H9 (cell line): ENCODE data around the gene ORC2. TPM values are rescaled to one million over a fixed set of nuclear protein-coding genes. Genes with fewer than 3 reads are reported as not detected.

ENCODE experiments used
- DNase-seq: peaks from one replicate; pipeline ENCODE4 v3.0.0-alpha.2; 2017
- H2AFZ ChIP-seq: one replicate; pipeline ENCODE4 v1.6.1; 2013; ENCODE audit warnings: mild to moderate bottlenecking, low read length, control low read depth, moderate library complexity
- H2AK5ac ChIP-seq: 2 replicates; pipeline ENCODE4 v1.6.1; 2013; ENCODE audit warnings: low read length, control low read depth, mixed read lengths; ENCODE audit not compliant: insufficient read length
- H2BK120ac ChIP-seq: one replicate; pipeline ENCODE4 v1.6.1; 2013; ENCODE audit warnings: low read depth, mild to moderate bottlenecking, low read length, control low read depth, inconsistent platforms; ENCODE audit not compliant: poor library complexity, severe bottlenecking
- H2BK12ac ChIP-seq: 2 replicates; pipeline ENCODE4 v1.6.1; 2013; ENCODE audit warnings: low read length, control low read depth, mixed read lengths, low read depth; ENCODE audit not compliant: insufficient read length
- H2BK15ac ChIP-seq: 2 replicates; pipeline ENCODE4 v1.6.1; 2013; ENCODE audit warnings: low read depth, low read length, control low read depth
- H2BK20ac ChIP-seq: one replicate; pipeline ENCODE4 v1.6.1; 2013; ENCODE audit warnings: low read depth, mild to moderate bottlenecking, low read length, control low read depth, inconsistent platforms; ENCODE audit not compliant: poor library complexity, severe bottlenecking
- H2BK5ac ChIP-seq: 2 replicates; pipeline ENCODE4 v1.6.1; 2013; ENCODE audit warnings: low read length, control low read depth, mixed read lengths; ENCODE audit not compliant: insufficient read length
- H3K14ac ChIP-seq: 2 replicates; pipeline ENCODE4 v1.6.1; 2013; ENCODE audit warnings: low read length, control low read depth; ENCODE audit not compliant: insufficient read depth
- H3K18ac ChIP-seq: 2 replicates; pipeline ENCODE4 v1.6.1; 2013; ENCODE audit warnings: low read depth, mild to moderate bottlenecking, mixed read lengths, low read length, control low read depth; ENCODE audit not compliant: insufficient read length
- H3K23ac ChIP-seq: 2 replicates; pipeline ENCODE4 v1.6.1; 2013; ENCODE audit warnings: low read length, control low read depth, mixed read lengths, low read depth; ENCODE audit not compliant: insufficient read length
- H3K23me2 ChIP-seq: 2 replicates; pipeline ENCODE4 v1.6.1; 2013; ENCODE audit warnings: low read depth, mild to moderate bottlenecking, mixed read lengths, low read length, control low read depth; ENCODE audit not compliant: insufficient read length, poor library complexity, severe bottlenecking
- H3K27ac ChIP-seq: 2 replicates; pipeline ENCODE4 v1.5.1; 2013; ENCODE audit warnings: low read length, control low read depth, mixed read lengths, low read depth; ENCODE audit not compliant: insufficient read length
- H3K27me3 ChIP-seq: 2 replicates; pipeline ENCODE4 v1.6.1; 2013; ENCODE audit warnings: low read length, control low read depth, inconsistent platforms; ENCODE audit not compliant: insufficient read depth
- H3K4ac ChIP-seq: 2 replicates; pipeline ENCODE4 v1.6.1; 2013; ENCODE audit warnings: low read depth, mild to moderate bottlenecking, control low read depth, inconsistent platforms, low read length, moderate library complexity
- H3K4me1 ChIP-seq: 2 replicates; pipeline ENCODE4 v1.6.1; 2013; ENCODE audit warnings: low read length, control low read depth, inconsistent platforms; ENCODE audit not compliant: insufficient read depth
- H3K4me2 ChIP-seq: 2 replicates; pipeline ENCODE4 v1.6.1; 2013; ENCODE audit warnings: low read length, control low read depth, mixed read lengths; ENCODE audit not compliant: insufficient read length, insufficient read depth
- H3K56ac ChIP-seq: 2 replicates; pipeline ENCODE4 v1.6.1; 2013; ENCODE audit warnings: low read depth, mild to moderate bottlenecking, mixed read lengths, low read length, control low read depth; ENCODE audit not compliant: insufficient read length
- H3K79me1 ChIP-seq: 2 replicates; pipeline ENCODE4 v1.6.1; 2013; ENCODE audit warnings: low read depth, mild to moderate bottlenecking, moderate library complexity, low read length, control low read depth, inconsistent platforms; ENCODE audit not compliant: insufficient read depth, poor library complexity, severe bottlenecking
- H3K79me2 ChIP-seq: 2 replicates; pipeline ENCODE4 v1.6.1; 2013; ENCODE audit warnings: low read length, control low read depth, inconsistent platforms; ENCODE audit not compliant: insufficient read depth
- H3K9ac ChIP-seq: 2 replicates; pipeline ENCODE4 v1.6.1; 2013; ENCODE audit warnings: low read length, control low read depth, mixed read lengths; ENCODE audit not compliant: insufficient read length; ENCODE audit errors: extremely low read depth
- H3K9me3 ChIP-seq: one replicate; pipeline ENCODE4 v1.6.1; 2013; ENCODE audit warnings: low read depth, low read length, inconsistent platforms; ENCODE audit not compliant: control insufficient read depth
- H3T11ph ChIP-seq: one replicate; pipeline ENCODE4 v1.6.1; 2013; ENCODE audit warnings: mild to moderate bottlenecking, low read length, control low read depth, inconsistent platforms
- H4K20me1 ChIP-seq: one replicate; pipeline ENCODE4 v1.6.1; 2013; ENCODE audit not compliant: control insufficient read depth, insufficient read length, insufficient read depth
- H4K5ac ChIP-seq: 2 replicates; pipeline ENCODE4 v1.6.1; 2013; ENCODE audit warnings: low read depth, mild to moderate bottlenecking, mixed read lengths, low read length, control low read depth; ENCODE audit not compliant: insufficient read length
- H4K8ac ChIP-seq: replicated peaks from 2 replicates; pipeline ENCODE4 v1.6.1; 2013; ENCODE audit warnings: low read length, control low read depth, mixed read lengths, low read depth; ENCODE audit not compliant: insufficient read length
- H4K91ac ChIP-seq: 2 replicates; pipeline ENCODE4 v1.6.1; 2013; ENCODE audit warnings: low read depth, mild to moderate bottlenecking, moderate library complexity, mixed read lengths, low read length, control low read depth; ENCODE audit not compliant: insufficient read length
- H3K27ac Mint-ChIP-seq, 3 experiments: 2 replicates in 2 of 3; 3 replicates in 1 of 3; pipeline ENCODE4 v1.8.0; 2020 to 2021; ENCODE audit warnings: mixed read lengths in 3 of 3, mild to moderate bottlenecking in 1 of 3, moderate library complexity in 1 of 3
- H3K27me3 Mint-ChIP-seq: 2 replicates; pipeline ENCODE4 v1.8.0; 2021; ENCODE audit warnings: low read depth, mild to moderate bottlenecking, moderate library complexity, mixed read lengths
- H3K36me3 Mint-ChIP-seq, 3 experiments: 2 replicates in 2 of 3; 3 replicates in 1 of 3; pipeline ENCODE4 v1.8.0; 2020 to 2021; ENCODE audit warnings: low read depth in 3 of 3, mixed read lengths in 3 of 3; ENCODE audit not compliant: insufficient read depth in 1 of 3
- H3K4me1 Mint-ChIP-seq, 2 experiments: 2 replicates each; pipeline ENCODE4 v1.8.0; 2020; ENCODE audit warnings: mixed read lengths in 2 of 2
- H3K4me3 Mint-ChIP-seq, 2 experiments: 2 replicates in 1 of 2; 3 replicates in 1 of 2; pipeline ENCODE4 v1.8.0; 2020 to 2021; ENCODE audit warnings: mild to moderate bottlenecking in 2 of 2, mixed read lengths in 2 of 2, moderate library complexity in 1 of 2
- H3K9me3 Mint-ChIP-seq, 2 experiments: 2 replicates in 1 of 2; 3 replicates in 1 of 2; pipeline ENCODE4 v1.8.0; 2020; ENCODE audit warnings: mild to moderate bottlenecking in 2 of 2, mixed read lengths in 2 of 2, moderate library complexity in 1 of 2
- WGBS: extraction: QIAGEN DNeasy Blood & Tissue Kit; methylation state at CpG from one replicate; pipeline ENCODE4 v1.1.7; 2013; ENCODE audit warnings: missing lambda C conversion rate, low lambda C conversion rate, mixed read lengths; ENCODE audit not compliant: insufficient read length; ENCODE audit errors: extremely low coverage; 5-methylcytosine and 5-hydroxymethylcytosine counted together
- total RNA-seq: library from RNA; stranded (reverse); gene quantifications from 2 replicates; pipeline ENCODE4 v1.2.1, GENCODE V29; 2021
- TF ChIP-seq, protein P1 (sequence below): fragments of 200-600 bp; sonication (generic); conservative IDR thresholded peaks from 3 replicates; pipeline ENCODE4 v1.8.0; 2021; ENCODE audit warnings: antibody characterized with exemption, mild to moderate bottlenecking

The ORC2 gene
- total RNA-seq, 1 experiment from 2014 or later, result 65.2 TPM

DNA sequence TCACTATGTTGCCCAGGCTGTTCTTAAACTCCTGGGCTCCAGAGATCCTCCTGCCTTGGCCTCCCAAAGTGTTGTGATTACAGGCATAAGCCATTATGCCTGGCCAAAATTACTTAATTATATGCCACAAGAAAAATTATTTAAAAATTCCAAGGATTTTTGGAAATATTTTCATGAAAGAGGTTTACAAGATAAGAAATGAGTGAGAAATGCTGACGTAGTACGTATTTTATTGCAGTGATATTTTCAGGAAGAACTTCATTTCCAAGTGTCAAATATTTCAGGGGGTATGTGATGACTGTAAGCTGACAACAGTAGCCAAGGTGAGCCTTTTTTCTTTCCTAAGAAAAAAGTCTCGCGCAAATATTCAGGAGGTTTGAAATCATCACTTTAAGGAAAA lies 53.5 kb downstream of the ORC2 start:
- Mint-ChIP-seq H3K27me3 (no peaks in the 10 kb centered on the region), H3K9me3 (no peaks in the 10 kb centered on the region), H3K36me3 (peaks cover 20 to 52% (median 36%) of the 10 kb centered on the region in 3 experiments; a peak in 6 of 7 replicates), H3K4me1 (no peaks in the 10 kb centered on the region), H3K4me3 (no peak overlapping the region), H3K27ac (no peak overlapping the region)
- Histone ChIP-seq H3K23me2 (no peaks in the 10 kb centered on the region), H4K20me1 (no peaks in the 10 kb centered on the region), H3K27ac (no peak overlapping the region), H2BK120ac (no peak overlapping the region), H3K9me3 (no peaks in the 10 kb centered on the region), H3K18ac (no peak overlapping the region), H2AFZ (no peak overlapping the region), H2BK15ac (no peak overlapping the region), H3K4me1 (no peaks in the 10 kb centered on the region), H3K9ac (no peak overlapping the region), H4K91ac (no peak overlapping the region), H3K4me2 (no peak overlapping the region), H2AK5ac (no peak overlapping the region), H3K14ac (no peak overlapping the region), H2BK5ac (no peak overlapping the region), H4K5ac (no peak overlapping the region), H2BK12ac (no peak overlapping the region), H3K23ac (no peak overlapping the region), H2BK20ac (no peak overlapping the region), H3K79me2 (no peaks in the 10 kb centered on the region), H3K56ac (no peak overlapping the region), H4K8ac (no peak overlapping the region), H3K79me1 (no peaks in the 10 kb centered on the region), H3K27me3 (no peaks in the 10 kb centered on the region), H3T11ph (no peak overlapping the region), H3K4ac (no peak overlapping the region)
- no peak for DNase-seq
- no CpG with 5 or more reads among the region's 4 CpGs for WGBS
- TF ChIP-seq, protein P1, sequence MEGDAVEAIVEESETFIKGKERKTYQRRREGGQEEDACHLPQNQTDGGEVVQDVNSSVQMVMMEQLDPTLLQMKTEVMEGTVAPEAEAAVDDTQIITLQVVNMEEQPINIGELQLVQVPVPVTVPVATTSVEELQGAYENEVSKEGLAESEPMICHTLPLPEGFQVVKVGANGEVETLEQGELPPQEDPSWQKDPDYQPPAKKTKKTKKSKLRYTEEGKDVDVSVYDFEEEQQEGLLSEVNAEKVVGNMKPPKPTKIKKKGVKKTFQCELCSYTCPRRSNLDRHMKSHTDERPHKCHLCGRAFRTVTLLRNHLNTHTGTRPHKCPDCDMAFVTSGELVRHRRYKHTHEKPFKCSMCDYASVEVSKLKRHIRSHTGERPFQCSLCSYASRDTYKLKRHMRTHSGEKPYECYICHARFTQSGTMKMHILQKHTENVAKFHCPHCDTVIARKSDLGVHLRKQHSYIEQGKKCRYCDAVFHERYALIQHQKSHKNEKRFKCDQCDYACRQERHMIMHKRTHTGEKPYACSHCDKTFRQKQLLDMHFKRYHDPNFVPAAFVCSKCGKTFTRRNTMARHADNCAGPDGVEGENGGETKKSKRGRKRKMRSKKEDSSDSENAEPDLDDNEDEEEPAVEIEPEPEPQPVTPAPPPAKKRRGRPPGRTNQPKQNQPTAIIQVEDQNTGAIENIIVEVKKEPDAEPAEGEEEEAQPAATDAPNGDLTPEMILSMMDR, result no peak
